HepG2 (cell line): ENCODE measurements around the gene PRCP. TPM values are rescaled to one million over a fixed set of nuclear protein-coding genes. Genes with fewer than 3 reads are reported as not detected.

Experiments
- ATAC-seq: fragments of 200-7000 bp; cut with Tn5 transposase; 3 replicates; pipeline ENCODE4 v1.9.1; 2020; ENCODE audit warnings: mild to moderate bottlenecking, moderate library complexity
- BruUV-seq: library from RNA; stranded (reverse); fragments of 400-500 nt; replicated peaks from 2 replicates; lab custom pipeline; 2021; lab: Mats Ljungman, UMichigan
- CTCF ChIA-PET: fragments of 300-600 bp; formaldehyde crosslinking; extraction: SDS; loops from one replicate; lab custom pipeline; 2021; ENCODE audit warnings: low total read pairs, inconsistent platforms, low intra/inter-chr PET ratio; lab: Yijun Ruan, JAX
- POLR2A ChIA-PET: fragments of 350-600 bp; sonication (Branson Sonifier 250); formaldehyde crosslinking; loops from one replicate; lab custom pipeline; 2020; ENCODE audit warnings: antibody characterized with exemption, inconsistent platforms; lab: Yijun Ruan, JAX
- DNase-seq: peaks from one replicate; pipeline ENCODE4 v3.0.0-alpha.2; 2015; ENCODE audit warnings: low spot score
- FAIRE-seq: peaks from 3 replicates; lab custom pipeline; 2011; peaks lifted over from hg19 to GRCh38; lab: Jason Lieb, UNC
- H2AFZ ChIP-seq: one replicate; pipeline ENCODE4 v1.6.1; 2011; ENCODE audit warnings: low read length, inconsistent platforms
- H3K27ac ChIP-seq: fragments of 300-600 bp; 3 replicates; pipeline ENCODE4 v1.8.0; 2011; ENCODE audit warnings: mixed run types, mild to moderate bottlenecking, mixed read lengths, low read length, inconsistent platforms; ENCODE audit not compliant: insufficient read depth; ENCODE audit errors: extremely low read length
- H3K27me3 ChIP-seq, 2 experiments: fragments of 200-600 bp in 1 of 2; 2 replicates in 1 of 2; 3 replicates in 1 of 2; pipeline versions ENCODE4 v1.6.0 to v1.8.0; 2011; ENCODE audit warnings: low read length in 2 of 2, mild to moderate bottlenecking in 2 of 2, moderate library complexity in 2 of 2, inconsistent platforms in 1 of 2; ENCODE audit not compliant: insufficient read depth in 2 of 2, control insufficient read depth in 1 of 2
- H3K36me3 ChIP-seq, 2 experiments: fragments of 200-600 bp in 1 of 2; replicated peaks in 1 of 2; 2 replicates in 1 of 2; 3 replicates in 1 of 2; pipeline versions ENCODE4 v1.5.1 to v1.8.0; 2011; ENCODE audit warnings: low read length in 2 of 2, inconsistent platforms in 1 of 2; ENCODE audit not compliant: insufficient read depth in 2 of 2, control insufficient read depth in 1 of 2
- H3K4me1 ChIP-seq: 2 replicates; pipeline ENCODE4 v1.5.1; 2012; ENCODE audit warnings: low read length, inconsistent platforms; ENCODE audit not compliant: insufficient read depth
- H3K4me2 ChIP-seq: 2 replicates; pipeline ENCODE4 v1.6.0; 2011; ENCODE audit warnings: low read depth, low read length, inconsistent platforms
- H3K4me3 ChIP-seq, 3 experiments: fragments of 200-600 bp in 1 of 3; sonication (generic), shearing (Covaris generic) in 1 of 3; replicated peaks in 1 of 3; 2 replicates each; pipeline ENCODE4 v1.5.1; 2011 to 2016; ENCODE audit warnings: low read length in 3 of 3, inconsistent platforms in 2 of 3, low read depth in 2 of 3, mild to moderate bottlenecking in 2 of 3, control low read depth in 1 of 3, mixed read lengths in 1 of 3; ENCODE audit not compliant: insufficient read depth in 1 of 3
- H3K79me2 ChIP-seq: one replicate; pipeline ENCODE4 v1.6.1; 2011; ENCODE audit warnings: low read length, inconsistent platforms; ENCODE audit not compliant: insufficient read depth
- H3K9ac ChIP-seq: 2 replicates; pipeline ENCODE4 v1.6.0; 2011; ENCODE audit warnings: mild to moderate bottlenecking, low read depth, low read length, inconsistent platforms; ENCODE audit not compliant: insufficient read depth
- H3K9me3 ChIP-seq: 2 replicates; pipeline ENCODE4 v1.5.1; 2012; ENCODE audit warnings: mild to moderate bottlenecking, low read length
- H4K20me1 ChIP-seq: 2 replicates; pipeline ENCODE4 v1.6.0; 2011; ENCODE audit warnings: inconsistent platforms, mild to moderate bottlenecking, low read length, moderate library complexity; ENCODE audit not compliant: insufficient read depth
- ARNT2 ChIP-seq: sonication (generic); formaldehyde crosslinking; IDR thresholded peaks from 2 replicates; pipeline ENCODE4 v1.8.0; 2022; ENCODE audit warnings: mild to moderate bottlenecking, low read depth, missing genetic modification reagents, moderate library complexity
- CBX2 ChIP-seq, 2 experiments: fragments of 200-600 bp in 1 of 2; sonication (generic); formaldehyde crosslinking in 1 of 2; IDR thresholded peaks; 2 replicates each; pipeline versions ENCODE4 v1.7.0 to v1.8.1; 2018 to 2022; ENCODE audit warnings: low read depth in 2 of 2, low read length in 1 of 2, mild to moderate bottlenecking in 1 of 2, missing genetic modification reagents in 1 of 2
- DMAP1 ChIP-seq: IDR thresholded peaks from 2 replicates; pipeline ENCODE4 v1.6.1; 2016
- ETS1 ChIP-seq: sonication (generic); formaldehyde crosslinking; IDR thresholded peaks from 2 replicates; pipeline ENCODE4 v1.4.0; 2020; ENCODE audit warnings: missing genetic modification reagents
- HES4 ChIP-seq: sonication (generic); formaldehyde crosslinking; IDR thresholded peaks from 2 replicates; pipeline ENCODE4 v1.9.0; 2021; ENCODE audit warnings: mild to moderate bottlenecking, missing genetic modification reagents, borderline replicate concordance
- HNRNPK ChIP-seq: fragments of 200-400 bp; formaldehyde crosslinking; IDR thresholded peaks from 2 replicates; pipeline ENCODE4 v1.6.1; 2018; ENCODE audit warnings: low read length, low read depth, moderate library complexity, mild to moderate bottlenecking; ENCODE audit not compliant: poor library complexity, severe bottlenecking
- HOXA7 ChIP-seq: sonication (generic); formaldehyde crosslinking; IDR thresholded peaks from 2 replicates; pipeline ENCODE4 v1.8.1; 2022; ENCODE audit warnings: mild to moderate bottlenecking, missing genetic modification reagents, moderate library complexity
- HOXD1 ChIP-seq: sonication (generic); formaldehyde crosslinking; IDR thresholded peaks from 2 replicates; pipeline ENCODE4 v1.5.0; 2020; ENCODE audit warnings: missing genetic modification reagents
- JUNB ChIP-seq: sonication (generic); formaldehyde crosslinking; IDR thresholded peaks from 2 replicates; pipeline ENCODE4 v1.8.0; 2022; ENCODE audit warnings: missing genetic modification reagents, mild to moderate bottlenecking, borderline replicate concordance
- KDM5B ChIP-seq: sonication (generic); formaldehyde crosslinking; IDR thresholded peaks from 2 replicates; pipeline ENCODE4 v1.4.0; 2020; ENCODE audit warnings: missing genetic modification reagents, mild to moderate bottlenecking, borderline replicate concordance
- KLF13 ChIP-seq: sonication (generic); formaldehyde crosslinking; IDR thresholded peaks from 2 replicates; pipeline ENCODE4 v1.4.0; 2020; ENCODE audit warnings: mild to moderate bottlenecking, missing genetic modification reagents
- MLLT10 ChIP-seq: sonication (generic); formaldehyde crosslinking; IDR thresholded peaks from 2 replicates; pipeline ENCODE4 v1.4.0; 2020; ENCODE audit warnings: missing genetic modification reagents
- PCBP1 ChIP-seq: fragments of 200-400 bp; formaldehyde crosslinking; IDR thresholded peaks from 2 replicates; pipeline ENCODE4 v1.6.1; 2017; ENCODE audit warnings: mild to moderate bottlenecking, low read depth, low read length, borderline replicate concordance
- POLR2AphosphoS2 ChIP-seq: IDR thresholded peaks from 2 replicates; pipeline ENCODE4 v1.6.1; 2011; ENCODE audit warnings: low read depth, low read length, improper control_type of control experiment
- TGIF2 ChIP-seq: IDR thresholded peaks from 2 replicates; pipeline ENCODE4 v1.6.1; 2016; ENCODE audit warnings: control low read depth, missing compliant biosample characterization
- U2AF1 ChIP-seq: fragments of 200-400 bp; formaldehyde crosslinking; optimal IDR thresholded peaks from 2 replicates; pipeline ENCODE3; 2017; ENCODE audit warnings: mild to moderate bottlenecking, low read depth, low read length
- ZBTB4 ChIP-seq: sonication (generic); formaldehyde crosslinking; IDR thresholded peaks from 2 replicates; pipeline ENCODE4 v1.4.0; 2020; ENCODE audit warnings: missing genetic modification reagents, mild to moderate bottlenecking, borderline replicate concordance
- ZNF232 ChIP-seq: sonication (generic); formaldehyde crosslinking; IDR thresholded peaks from 2 replicates; pipeline ENCODE4 v1.4.0; 2020; ENCODE audit warnings: missing genetic modification reagents, borderline replicate concordance
- ZNF383 ChIP-seq: sonication (generic); formaldehyde crosslinking; IDR thresholded peaks from 2 replicates; pipeline ENCODE4 v1.4.0; 2020; ENCODE audit warnings: missing genetic modification reagents, mild to moderate bottlenecking, borderline replicate concordance
- ZNF562 ChIP-seq: sonication (generic); formaldehyde crosslinking; IDR thresholded peaks from 2 replicates; pipeline ENCODE4 v1.8.0; 2022; ENCODE audit warnings: missing genetic modification reagents, borderline replicate concordance
- ZNF672 ChIP-seq: sonication (generic); formaldehyde crosslinking; IDR thresholded peaks from 2 replicates; pipeline ENCODE4 v1.8.1; 2022; ENCODE audit warnings: missing genetic modification reagents
- ZNF761 ChIP-seq: sonication (generic); formaldehyde crosslinking; conservative IDR thresholded peaks from 2 replicates; pipeline ENCODE4 v1.4.0; 2020; ENCODE audit warnings: mild to moderate bottlenecking, missing genetic modification reagents
- ZSCAN12 ChIP-seq: sonication (generic); formaldehyde crosslinking; IDR thresholded peaks from 2 replicates; pipeline ENCODE4 v1.9.0; 2021; ENCODE audit warnings: mild to moderate bottlenecking, missing genetic modification reagents
- WGBS: methylation state at CpG from one replicate; pipeline ENCODE4 v1.1.6; 2017; ENCODE audit warnings: low lambda C conversion rate; 5-methylcytosine and 5-hydroxymethylcytosine counted together
- in situ Hi-C: cut with HindIII; loops from 2 replicates; pipeline ENCODE4 v1.10.0; 2017; ENCODE audit warnings: low pct_unique_long_range_greater_than_20kb; ENCODE audit not compliant: extremely low pct_ligation_motif_present
- intact Hi-C: fragments of 100-400 bp; cut with micrococcal nuclease; formaldehyde crosslinking; loops from one replicate; pipeline ENCODE4 v1.10.0; 2022; ENCODE audit not compliant: unreplicated experiment
- polyA plus RNA-seq, 8 experiments: library from polyadenylated mRNA; depleted of rRNA in 3 of 8; stranded (reverse) in 7 of 8; unstranded in 1 of 8; fragments of >200 nt; fragmentation: Illumina TruSeq in 4 of 8; extraction: Trizol in 4 of 8; gene quantifications; 2 replicates each; pipeline versions ENCODE4 v1.2.1 to v1.2.3, GENCODE V29; 2011 to 2016; ENCODE audit warnings: low read depth in 4 of 8, missing spikeins in 1 of 8, mixed read lengths in 1 of 8; ENCODE audit not compliant: insufficient read depth in 1 of 8
- total RNA-seq, 5 experiments: library from RNA; depleted of rRNA; stranded (reverse); fragments of >200 nt; fragmentation: Illumina TruSeq; extraction: Trizol; gene quantifications; 2 replicates each; pipeline ENCODE4 v1.2.3, GENCODE V29; 2016; ENCODE audit warnings: low read depth in 1 of 5

Gene PRCP
- total and polyA plus RNA-seq, 2 of the 13 experiments (the other 11 are each of a cell fraction or from before 2014, with no cell fraction given): 84.2 to 105 TPM

GRCh38 chr11:82899957-82900276 is 313 bp downstream of the PRCP start:
- H4K20me1 ChIP-seq: no peaks in the 10 kb centered on the region
- DNase-seq (no peak), ATAC-seq (peak; percentile 30), FAIRE-seq (no peak)
- peak overlapping the region; percentile 100 for H3K4me2 ChIP-seq
- H3K36me3 ChIP-seq: no peaks in the 10 kb centered on the region
- peak overlapping the region; percentile 87 to 96 (median 94) for H3K4me3 ChIP-seq
- POLR2A ChIA-PET: interaction anchor here (0.7 to 2.1 kb wide), 13 partner anchors 12 to 385 kb away, joined by 3 to 27 read pairs (median 4); partner anchors contain the start of genes ANKRD42, CCDC90B, PCF11 and RAB30
- intact Hi-C loops (loop anchor here (1.0 to 10.0 kb wide), 4 partner anchors 33 to 385 kb away; partner anchors contain the start of gene CCDC90B), in situ Hi-C loops (loop anchor here (5.0 to 10.0 kb wide), 4 partner anchors 172 to 355 kb away; partner anchors contain the start of gene RAB30)
- CTCF ChIA-PET: no interaction called here
- BruUV-seq: TSS peak; percentile 62
- H3K27ac ChIP-seq: peak overlapping the region; percentile 82
- peak overlapping the region; percentile 88 for H3K9ac ChIP-seq
- no peak overlapping the region for H2AFZ ChIP-seq
- H3K27me3 ChIP-seq: no peaks in the 10 kb centered on the region; a peak in 1 of 5 replicates
- peaks cover 47% of the 10 kb centered on the region for H3K79me2 ChIP-seq
- H3K9me3 ChIP-seq: no peaks in the 10 kb centered on the region
- H3K4me1 ChIP-seq: peaks cover 32% of the 10 kb centered on the region
- 0% methylated on average over 11 of the region's 11 CpGs for WGBS
- TF ChIP-seq MLLT10 (CRISPR knock-in tag) (no peak), HOXA7 (no peak), KDM5B (CRISPR knock-in tag) (no peak), ZNF761 (CRISPR knock-in tag) (no peak), U2AF1 (peak; percentile 67), POLR2AphosphoS2 (no peak), ZNF672 (CRISPR knock-in tag) (no peak), HES4 (CRISPR knock-in tag) (no peak), CBX2 (IDR thresholded peaks at IDR 0.05; ENCODE audit: low read depth, low read length) (no peak), CBX2 (CRISPR knock-in tag; IDR thresholded peaks at IDR 0.05; ENCODE audit: low read depth) (no peak), ETS1 (CRISPR knock-in tag) (no peak), KLF13 (CRISPR knock-in tag) (no peak), JUNB (CRISPR knock-in tag) (no peak), ZBTB4 (CRISPR knock-in tag) (no peak), ZNF383 (CRISPR knock-in tag) (no peak), ARNT2 (CRISPR knock-in tag) (no peak), HOXD1 (no peak), HNRNPK (no peak), TGIF2 (CRISPR knock-in tag) (0 out of 2 replicates have a peak, but pooled peaks have one; percentile 21), ZSCAN12 (CRISPR knock-in tag) (no peak; the same call in 1 of the 2 replicates), DMAP1 (CRISPR knock-in tag) (no peak; the same call in 1 of the 2 replicates), ZNF232 (CRISPR knock-in tag) (no peak), ZNF562 (CRISPR knock-in tag) (no peak), PCBP1 (no peak)
